Coronary artery (tissue), 2 donors: Measurements from ENCODE around the gene NRF1.

Experiments
- DNase-seq: peaks from one replicate; pipeline ENCODE4 v3.0.0-alpha.2; 2017; ENCODE audit warnings: low spot score
- H3K27ac ChIP-seq, 2 donors: fragments of 200-600 bp; sonication (generic); one replicate each; pipeline ENCODE4 v1.5.1; 2016 to 2019
- H3K4me3 ChIP-seq: fragments of 200-600 bp; sonication (generic); 2 replicates; pipeline ENCODE4 v1.5.1; 2016; ENCODE audit warnings: mild to moderate bottlenecking, moderate library complexity
- TF ChIP-seq, protein P1 (sequence below): fragments of 200-600 bp; sonication (generic); IDR thresholded peaks from one replicate; pipeline ENCODE4 v1.5.1; 2019; ENCODE audit warnings: antibody characterized with exemption

Gene NRF1

DNA sequence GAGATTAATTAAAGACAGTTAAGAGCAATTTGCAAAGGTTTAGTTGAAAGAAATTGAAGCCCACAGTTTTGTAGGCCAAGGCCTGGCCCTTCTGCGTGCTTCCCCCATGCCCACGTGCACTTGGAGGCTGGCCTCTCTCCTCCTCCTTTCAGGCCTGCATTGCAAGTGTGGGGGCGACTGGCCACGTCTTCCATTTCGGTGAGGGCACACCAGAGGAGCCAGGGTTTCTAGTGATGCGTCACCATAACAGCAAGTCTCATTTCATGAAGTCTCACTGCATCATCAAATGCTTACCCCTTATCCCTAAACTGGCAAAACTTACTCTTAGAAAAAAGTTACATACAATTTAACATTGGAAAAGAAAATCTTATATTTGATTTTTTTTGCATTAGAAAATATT lies 141.2 kb downstream of the NRF1 start:
- no peak overlapping the region for H3K4me3 ChIP-seq
- DNase-seq: no peak
- no peak overlapping the region for H3K27ac ChIP-seq
- TF ChIP-seq, protein P1, sequence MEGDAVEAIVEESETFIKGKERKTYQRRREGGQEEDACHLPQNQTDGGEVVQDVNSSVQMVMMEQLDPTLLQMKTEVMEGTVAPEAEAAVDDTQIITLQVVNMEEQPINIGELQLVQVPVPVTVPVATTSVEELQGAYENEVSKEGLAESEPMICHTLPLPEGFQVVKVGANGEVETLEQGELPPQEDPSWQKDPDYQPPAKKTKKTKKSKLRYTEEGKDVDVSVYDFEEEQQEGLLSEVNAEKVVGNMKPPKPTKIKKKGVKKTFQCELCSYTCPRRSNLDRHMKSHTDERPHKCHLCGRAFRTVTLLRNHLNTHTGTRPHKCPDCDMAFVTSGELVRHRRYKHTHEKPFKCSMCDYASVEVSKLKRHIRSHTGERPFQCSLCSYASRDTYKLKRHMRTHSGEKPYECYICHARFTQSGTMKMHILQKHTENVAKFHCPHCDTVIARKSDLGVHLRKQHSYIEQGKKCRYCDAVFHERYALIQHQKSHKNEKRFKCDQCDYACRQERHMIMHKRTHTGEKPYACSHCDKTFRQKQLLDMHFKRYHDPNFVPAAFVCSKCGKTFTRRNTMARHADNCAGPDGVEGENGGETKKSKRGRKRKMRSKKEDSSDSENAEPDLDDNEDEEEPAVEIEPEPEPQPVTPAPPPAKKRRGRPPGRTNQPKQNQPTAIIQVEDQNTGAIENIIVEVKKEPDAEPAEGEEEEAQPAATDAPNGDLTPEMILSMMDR: no peak

DNA sequence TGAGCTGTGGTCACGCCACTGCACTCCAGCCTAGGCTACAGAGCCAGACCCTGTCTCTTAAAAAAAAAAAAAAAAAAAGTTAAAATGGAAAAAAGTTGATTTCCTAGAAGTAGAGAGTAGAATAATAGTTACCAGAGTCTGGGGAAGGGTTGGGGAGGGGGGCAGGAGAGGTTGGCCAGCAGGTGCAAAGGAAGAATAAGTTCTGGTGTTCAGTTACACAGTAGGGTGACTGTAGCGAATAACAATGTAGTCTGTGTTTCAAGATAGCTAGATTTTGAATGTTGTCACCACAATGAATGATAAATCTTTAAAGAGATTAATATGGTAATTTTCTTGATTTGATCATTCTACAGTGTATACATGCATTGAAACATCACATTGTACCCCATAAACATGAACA lies 142.9 kb downstream of the NRF1 start:
- H3K27ac ChIP-seq: no peak overlapping the region
- TF ChIP-seq, protein P1: no peak
- no peak overlapping the region for H3K4me3 ChIP-seq
- no peak for DNase-seq

DNA sequence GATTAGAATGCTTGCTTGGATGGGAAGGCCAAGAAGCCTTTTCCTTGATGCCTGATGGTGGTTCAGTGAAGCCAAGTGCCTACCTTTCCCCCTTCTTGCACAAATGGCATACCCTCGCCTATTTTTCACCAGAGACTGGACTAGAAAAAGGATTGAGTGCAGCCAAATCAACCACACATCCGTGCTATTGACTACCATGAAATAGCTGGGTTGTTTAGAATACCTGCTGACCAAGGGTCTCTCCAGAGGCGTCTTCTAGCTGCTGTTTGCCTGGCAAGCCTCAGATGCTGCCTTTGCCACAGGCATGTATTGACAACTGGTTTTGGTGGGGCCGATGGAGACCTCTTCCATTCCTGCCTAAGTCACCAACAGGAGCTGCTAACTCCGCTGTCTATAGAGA lies 146.5 kb downstream of the NRF1 start:
- Histone ChIP-seq H3K4me3 (no peak overlapping the region), H3K27ac (no peak overlapping the region)
- TF ChIP-seq, protein P1: no peak
- no peak for DNase-seq

DNA sequence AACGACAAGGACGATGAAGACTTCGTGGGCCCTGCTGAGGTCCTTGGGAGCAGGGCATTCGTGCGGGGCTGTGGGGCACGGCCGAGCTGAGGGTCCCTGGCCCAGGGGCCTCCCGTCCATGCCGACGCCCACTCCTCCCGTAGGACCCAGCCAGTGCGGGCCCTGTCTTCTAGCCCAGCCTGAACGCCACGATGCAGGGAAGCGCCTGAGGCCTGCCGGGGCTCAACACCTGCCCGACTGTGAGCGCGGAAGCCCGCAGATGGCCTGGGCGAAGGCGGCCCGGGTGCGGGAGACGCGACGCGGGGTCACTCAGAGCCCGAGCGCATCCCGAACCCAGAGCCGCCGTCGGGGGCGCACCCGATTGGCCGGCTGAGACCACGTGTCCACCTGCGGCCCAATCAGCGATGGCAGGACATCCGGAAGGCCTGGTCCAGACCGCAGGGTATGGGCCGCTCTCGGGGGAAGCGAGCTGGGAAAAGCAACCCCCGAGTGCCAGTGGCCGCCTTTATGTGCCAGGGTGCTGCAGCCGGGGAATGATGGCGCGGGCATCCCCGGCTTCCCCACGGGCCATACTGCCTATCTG lies 151.0 kb downstream of the NRF1 start:
- no peak for DNase-seq
- no peak overlapping the region for H3K4me3 ChIP-seq
- H3K27ac ChIP-seq: no peak overlapping the region
- TF ChIP-seq, protein P1: no peak

DNA sequence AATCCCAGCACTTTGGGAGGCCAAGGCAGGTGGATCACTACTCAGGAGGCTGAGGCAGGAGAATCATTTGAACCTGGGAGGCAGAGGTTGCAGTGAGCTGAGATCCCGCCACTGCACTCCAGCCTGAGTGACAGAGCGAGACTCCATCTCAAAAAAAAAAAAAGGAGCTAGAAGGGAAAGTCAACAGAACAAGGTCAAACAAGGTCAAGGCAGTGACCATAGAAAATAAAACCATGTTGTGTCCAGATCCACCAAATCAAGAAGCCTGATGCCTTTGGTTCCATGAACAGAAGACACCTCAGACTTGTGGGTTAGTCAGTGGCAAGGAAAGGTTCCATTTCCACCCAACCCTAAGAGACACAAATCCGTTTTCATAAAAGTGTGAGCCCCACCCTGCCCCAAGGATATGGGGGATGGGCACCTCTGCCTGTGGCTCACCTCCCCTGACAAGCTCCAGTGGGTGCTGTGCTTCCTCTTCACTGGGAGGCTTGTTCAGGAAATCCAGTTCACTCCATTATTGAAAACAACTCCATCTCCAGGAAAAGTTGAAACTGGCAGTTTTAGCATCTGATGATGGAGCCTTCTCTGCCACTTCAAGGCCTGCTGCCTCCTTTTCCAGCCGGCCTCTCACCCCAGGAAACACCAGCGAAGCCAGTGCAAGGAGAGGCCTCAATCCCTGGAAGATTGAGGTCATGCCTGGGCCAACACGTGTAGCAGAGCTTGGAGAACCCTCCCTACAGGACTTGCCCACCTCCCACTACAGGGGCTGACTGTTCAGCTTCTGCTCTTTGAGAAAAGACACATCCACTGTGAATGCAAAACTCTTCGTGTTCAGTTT lies 152.9 kb downstream of the NRF1 start:
- TF ChIP-seq, protein P1: no peak
- no peak overlapping the region for H3K4me3 ChIP-seq
- no peak for DNase-seq
- H3K27ac ChIP-seq: no peak overlapping the region

DNA sequence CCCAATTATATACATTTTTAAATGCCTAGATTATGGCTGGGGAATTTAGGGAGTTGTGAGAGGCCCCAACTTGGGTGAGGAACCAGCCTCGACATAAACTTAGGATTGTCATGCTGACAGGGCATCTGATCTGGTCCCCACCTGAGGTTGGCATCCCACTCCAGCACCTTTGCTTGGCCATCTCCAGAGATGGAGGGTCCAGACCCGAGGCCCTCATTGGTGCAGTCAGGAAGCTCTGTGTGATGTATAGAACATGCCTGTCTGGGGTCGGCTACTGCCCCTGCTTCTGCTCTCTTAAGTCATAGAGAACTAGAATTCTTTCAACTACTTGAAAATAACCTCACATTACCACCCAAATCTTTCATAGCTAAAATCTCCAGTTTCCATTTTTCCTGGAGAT lies 153.8 kb downstream of the NRF1 start:
- DNase-seq: no peak
- Histone ChIP-seq H3K4me3 (no peak overlapping the region), H3K27ac (no peak overlapping the region)
- TF ChIP-seq, protein P1: no peak
